HG02763 (cell line): Measurements from ENCODE around the gene PTPRD.

Source experiments
- ATAC-seq: cut with Tn5 transposase; IDR thresholded peaks from one replicate; pipeline ENCODE4 v1.9.1; 2021; ENCODE audit warnings: mild to moderate bottlenecking, moderate library complexity; ENCODE audit not compliant: unreplicated experiment

Gene PTPRD

GRCh38 chr9:8670751-8671150 is 1942.1 kb downstream of the PTPRD start:
- no peak for ATAC-seq

- no peak for ATAC-seq
These were observed 1944.1 kb downstream of the PTPRD start for GRCh38 chr9:8668751-8669150.

GRCh38 chr9:8668231-8668630 is 1944.6 kb downstream of the PTPRD start:
- ATAC-seq: no peak

- no peak for ATAC-seq
These were observed 1946.7 kb downstream of the PTPRD start for GRCh38 chr9:8666060-8666459.

GRCh38 chr9:8660383-8660782 is 1952.4 kb downstream of the PTPRD start:
- no peak for ATAC-seq

- no peak for ATAC-seq
These were observed 1953.7 kb downstream of the PTPRD start for GRCh38 chr9:8659108-8659507.

- ATAC-seq: no peak
These were observed 1957.7 kb downstream of the PTPRD start for GRCh38 chr9:8655071-8655470.

- ATAC-seq: no peak
These were observed 1958.9 kb downstream of the PTPRD start for GRCh38 chr9:8653855-8654254.

GRCh38 chr9:8653111-8653510 is 1959.7 kb downstream of the PTPRD start:
- no peak for ATAC-seq

- no peak for ATAC-seq
These were observed 1960.5 kb downstream of the PTPRD start for GRCh38 chr9:8652255-8652654.

- ATAC-seq: no peak
These were observed 1961.0 kb downstream of the PTPRD start for GRCh38 chr9:8651846-8652215.

- no peak for ATAC-seq
These were observed 1961.5 kb downstream of the PTPRD start for GRCh38 chr9:8651070-8651845.

GRCh38 chr9:8649807-8650206 is 1963.0 kb downstream of the PTPRD start:
- ATAC-seq: no peak

- no peak for ATAC-seq
These were observed 1963.6 kb downstream of the PTPRD start for GRCh38 chr9:8649160-8649559.

GRCh38 chr9:8648271-8648845 is 1964.4 kb downstream of the PTPRD start:
- ATAC-seq: no peak

- ATAC-seq: no peak
These were observed 1965.0 kb downstream of the PTPRD start for GRCh38 chr9:8647824-8648223.

GRCh38 chr9:8644571-8644970 is 1968.2 kb downstream of the PTPRD start:
- no peak for ATAC-seq

GRCh38 chr9:8643896-8644295 is 1968.9 kb downstream of the PTPRD start:
- ATAC-seq: no peak

- no peak for ATAC-seq
These were observed 1969.3 kb downstream of the PTPRD start for GRCh38 chr9:8643464-8643863.

- ATAC-seq: no peak
These were observed 1972.0 kb downstream of the PTPRD start for GRCh38 chr9:8640761-8641160.

- no peak for ATAC-seq
These were observed 1975.2 kb downstream of the PTPRD start for GRCh38 chr9:8637626-8638025.

GRCh38 chr9:8633784-8634183 is 1979.0 kb downstream of the PTPRD start:
- no peak for ATAC-seq

- ATAC-seq: no peak
These were observed 1980.3 kb downstream of the PTPRD start for GRCh38 chr9:8632493-8632892.
